IgD-negative memory B cell (primary cell): ENCODE data around the gene RBM15B. TPM values are rescaled to one million over a fixed set of nuclear protein-coding genes. Genes with fewer than 3 reads are reported as not detected.
A peak's percentile ranks its signal among the peaks of the same experiment; 100 is the strongest.

Experiments used
- H3K27ac Mint-ChIP-seq, 3 donors: one replicate each; pipeline ENCODE4 v1.8.0; 2020 to 2022; ENCODE audit warnings: mild to moderate bottlenecking in 3 of 3, mixed read lengths in 3 of 3, moderate library complexity in 1 of 3
- H3K27me3 Mint-ChIP-seq: one replicate; pipeline ENCODE4 v1.8.0; 2021; ENCODE audit warnings: mixed read lengths
- H3K36me3 Mint-ChIP-seq: one replicate; pipeline ENCODE4 v1.8.0; 2020; ENCODE audit warnings: mild to moderate bottlenecking, mixed read lengths
- H3K4me1 Mint-ChIP-seq, 3 donors: one replicate each; pipeline ENCODE4 v1.8.0; 2020 to 2022; ENCODE audit warnings: mixed read lengths in 3 of 3, mild to moderate bottlenecking in 1 of 3
- H3K4me3 Mint-ChIP-seq, 4 donors: one replicate each; pipeline ENCODE4 v1.8.0; 2020 to 2022; ENCODE audit warnings: mild to moderate bottlenecking in 4 of 4, mixed read lengths in 4 of 4, moderate library complexity in 3 of 4
- H3K9me3 Mint-ChIP-seq, 3 donors: one replicate each; pipeline ENCODE4 v1.8.0; 2020 to 2021; ENCODE audit warnings: mixed read lengths in 3 of 3, mild to moderate bottlenecking in 1 of 3
- polyA plus RNA-seq: library from polyadenylated mRNA; unstranded; fragments of 300-500 nt; fragmentation: Illumina TruSeq; gene quantifications from one replicate; pipeline ENCODE4 v1.2.3, GENCODE V29; 2021

RBM15B gene
- polyA plus RNA-seq, 1 donor from 2014 or later = 10.8 TPM

- Mint-ChIP-seq H3K36me3 (peaks cover 5% of the 10 kb centered on the region), H3K27me3 (no peaks in the 10 kb centered on the region), H3K27ac (no peak overlapping the region), H3K4me3 (no peak overlapping the region), H3K4me1 (peaks cover 0 to 5% (median 0%) of the 10 kb centered on the region in 3 donors), H3K9me3 (no peaks in the 10 kb centered on the region)
These were observed 43.8 kb downstream of the RBM15B start for GRCh38 chr3:51434746-51435327.

GRCh38 chr3:51436998-51437639 lies 46.0 kb downstream of the RBM15B start:
- no peak overlapping the region for H3K4me3 Mint-ChIP-seq
- peaks cover 0 to 5% (median 0%) of the 10 kb centered on the region in 3 donors for H3K4me1 Mint-ChIP-seq
- H3K36me3 Mint-ChIP-seq = peaks cover 2% of the 10 kb centered on the region
- no peaks in the 10 kb centered on the region for H3K27me3 Mint-ChIP-seq
- no peaks in the 10 kb centered on the region for H3K9me3 Mint-ChIP-seq
- no peak overlapping the region for H3K27ac Mint-ChIP-seq

GRCh38 chr3:51441282-51442030 lies 50.4 kb downstream of the RBM15B start:
- peak overlapping the region in 1 of 3 donors; percentile 6 for H3K27ac Mint-ChIP-seq
- no peaks in the 10 kb centered on the region for H3K4me1 Mint-ChIP-seq
- no peak overlapping the region for H3K4me3 Mint-ChIP-seq
- no peaks in the 10 kb centered on the region for H3K27me3 Mint-ChIP-seq
- H3K9me3 Mint-ChIP-seq = no peaks in the 10 kb centered on the region
- peaks cover 3% of the 10 kb centered on the region for H3K36me3 Mint-ChIP-seq

DNA sequence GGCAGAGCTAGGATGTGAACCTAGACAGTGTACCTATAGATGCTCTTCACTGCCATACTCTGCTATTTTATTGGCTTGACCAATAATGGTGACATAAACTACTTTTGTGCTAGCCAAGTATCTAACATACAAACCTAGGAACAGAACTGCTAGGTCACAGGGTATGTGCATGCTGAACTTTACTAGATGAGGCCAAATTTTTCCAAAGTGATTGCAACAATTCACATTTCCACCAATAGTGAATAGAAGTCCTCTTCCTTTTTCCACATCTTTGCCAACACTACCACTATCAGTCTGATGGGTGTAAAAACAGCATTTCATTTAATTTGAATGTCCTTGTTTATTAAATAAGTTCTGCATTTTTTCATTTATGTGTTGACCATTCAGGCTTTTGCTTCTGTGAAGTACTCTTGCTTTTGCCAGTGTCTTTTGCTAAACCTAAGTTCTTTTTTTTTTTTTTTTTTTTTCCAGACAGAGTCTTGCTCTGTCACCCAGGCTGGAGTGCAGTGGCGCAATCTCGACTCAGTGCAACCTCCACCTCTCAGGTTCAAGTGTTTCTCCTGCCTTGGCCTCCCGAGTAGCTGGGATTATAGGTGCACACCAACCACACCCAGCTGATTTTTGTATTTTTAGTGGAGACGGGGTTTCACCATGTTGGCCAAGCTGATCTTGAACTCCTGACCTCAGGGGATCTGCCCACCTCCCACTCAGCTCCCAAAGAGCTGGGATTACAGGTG lies 54.6 kb downstream of the RBM15B start:
- Mint-ChIP-seq H3K27ac (peak overlapping the region in 1 of 3 donors; percentile 63), H3K9me3 (no peaks in the 10 kb centered on the region), H3K4me1 (peaks cover 10 to 20% (median 15%) of the 10 kb centered on the region in 3 donors), H3K27me3 (no peaks in the 10 kb centered on the region), H3K36me3 (peaks cover 7% of the 10 kb centered on the region), H3K4me3 (no peak overlapping the region)

Other genes starting within 250 kb of the RBM15B start
- gene MANF, start 6.0 kb upstream of the RBM15B start, polyA plus RNA-seq = 33.6 TPM
- gene DCAF1, start 108.7 kb downstream of the RBM15B start, polyA plus RNA-seq = 12.1 TPM
- gene RAD54L2, start 147.4 kb downstream of the RBM15B start, polyA plus RNA-seq = 15.0 TPM